Erythroblast (primary cell): Measurements from ENCODE around the gene NR1H4.

Source experiments
- GATA1 ChIP-seq: IDR thresholded peaks from 2 replicates; pipeline ENCODE4 v1.6.1; 2011; ENCODE audit warnings: low read depth, mild to moderate bottlenecking, control low read depth, low read length, moderate library complexity
- POLR2A ChIP-seq: IDR thresholded peaks from 2 replicates; pipeline ENCODE4 v1.6.1; 2011; ENCODE audit warnings: mild to moderate bottlenecking, low read length

- TF ChIP-seq POLR2A (no peak), GATA1 (no peak)
These were observed 82.1 kb downstream of the NR1H4 start for GRCh38 chr12:100555722-100556121.
